Spleen (tissue), 7 donors: Measurements from ENCODE around the gene MAPKAP1.

ENCODE experiments used
- POLR2A ChIP-seq, 3 donors: fragments of 450-650 bp; IDR thresholded peaks; one replicate each; pipeline ENCODE4 v1.5.1; 2017; ENCODE audit warnings: antibody characterized with exemption in 3 of 3, mild to moderate bottlenecking in 1 of 3
- POLR2AphosphoS5 ChIP-seq, 3 donors: sonication (generic); formaldehyde crosslinking; IDR thresholded peaks; one replicate each; pipeline ENCODE4 v1.5.1; 2017; ENCODE audit warnings: antibody characterized with exemption in 3 of 3
- TF ChIP-seq, protein P1 (sequence below), 11 experiments: fragments of 200-600 bp in 7 of 11; fragments of 450-650 bp in 4 of 11; sonication (generic) in 4 of 11; IDR thresholded peaks in 8 of 11; conservative IDR thresholded peaks in 3 of 11; 1 replicate in 7 of 11; 2 replicates in 4 of 11; pipeline versions ENCODE4 v1.4.0 to v1.8.0; 2016 to 2021; ENCODE audit warnings: antibody characterized with exemption in 11 of 11, inconsistent platforms in 4 of 11, mild to moderate bottlenecking in 1 of 11
- donor health status: DM: no; HTN: no; CAD: no; lungs with moderate emphysema.
- donor health status: DM: no; HTN: no; CAD: no.
- donor health status: DM: no; HTN: no; CAD: no.

- TF ChIP-seq POLR2A (IDR thresholded peaks at IDR 0.05) (no peak), POLR2AphosphoS5 (IDR thresholded peaks at IDR 0.05) (no peak)
- TF ChIP-seq, protein P1, sequence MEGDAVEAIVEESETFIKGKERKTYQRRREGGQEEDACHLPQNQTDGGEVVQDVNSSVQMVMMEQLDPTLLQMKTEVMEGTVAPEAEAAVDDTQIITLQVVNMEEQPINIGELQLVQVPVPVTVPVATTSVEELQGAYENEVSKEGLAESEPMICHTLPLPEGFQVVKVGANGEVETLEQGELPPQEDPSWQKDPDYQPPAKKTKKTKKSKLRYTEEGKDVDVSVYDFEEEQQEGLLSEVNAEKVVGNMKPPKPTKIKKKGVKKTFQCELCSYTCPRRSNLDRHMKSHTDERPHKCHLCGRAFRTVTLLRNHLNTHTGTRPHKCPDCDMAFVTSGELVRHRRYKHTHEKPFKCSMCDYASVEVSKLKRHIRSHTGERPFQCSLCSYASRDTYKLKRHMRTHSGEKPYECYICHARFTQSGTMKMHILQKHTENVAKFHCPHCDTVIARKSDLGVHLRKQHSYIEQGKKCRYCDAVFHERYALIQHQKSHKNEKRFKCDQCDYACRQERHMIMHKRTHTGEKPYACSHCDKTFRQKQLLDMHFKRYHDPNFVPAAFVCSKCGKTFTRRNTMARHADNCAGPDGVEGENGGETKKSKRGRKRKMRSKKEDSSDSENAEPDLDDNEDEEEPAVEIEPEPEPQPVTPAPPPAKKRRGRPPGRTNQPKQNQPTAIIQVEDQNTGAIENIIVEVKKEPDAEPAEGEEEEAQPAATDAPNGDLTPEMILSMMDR (IDR thresholded peaks at IDR 0.05 in 8 of 11, conservative IDR thresholded peaks at IDR 0.05 in 3 of 11): no peak
Measured at GRCh38 chr9:125742657-125743056, 35.6 kb upstream of the MAPKAP1 start.
